ENCODE measurements around the gene SLC9A9.
"Not testable (repeated sequence)": the region's sequence is repeated elsewhere in the genome, so short reads cannot be mapped to it uniquely, and the experiment has no call there.

SLC9A9 gene

GRCh38 chr3:143847787-143848631 is at the start of gene SLC9A9:
TSS of gene SLC9A9 (minus strand) at chr3:143848468. CDS start at chr3:143848322, 146 bp downstream.
- no peak for DNase-seq

GRCh38 chr3:143897576-143898295 is 49.5 kb upstream of the SLC9A9 start:
- DNase-seq = no peak

GRCh38 chr3:143896486-143896885 is 48.2 kb upstream of the SLC9A9 start:
- no peak for DNase-seq

- no peak for DNase-seq
Observed at GRCh38 chr3:143895805-143896204, 47.5 kb upstream of the SLC9A9 start.

GRCh38 chr3:143888846-143889245 is 40.6 kb upstream of the SLC9A9 start:
- DNase-seq = no peak

GRCh38 chr3:143888166-143888565 is 39.9 kb upstream of the SLC9A9 start:
- no peak for DNase-seq

GRCh38 chr3:143885780-143886427 is 37.6 kb upstream of the SLC9A9 start:
- no peak for DNase-seq

GRCh38 chr3:143884861-143885260 is 36.6 kb upstream of the SLC9A9 start:
- DNase-seq = no peak

GRCh38 chr3:143883151-143883550 is 34.9 kb upstream of the SLC9A9 start:
- DNase-seq = no peak

- DNase-seq = no peak
Observed at GRCh38 chr3:143881095-143881494, 32.8 kb upstream of the SLC9A9 start.

- no peak for DNase-seq
Observed at GRCh38 chr3:143875546-143875945, 27.3 kb upstream of the SLC9A9 start.

GRCh38 chr3:143873553-143873952 is 25.3 kb upstream of the SLC9A9 start:
- DNase-seq = not testable (repeated sequence)

- DNase-seq = no peak
Observed at GRCh38 chr3:143865302-143865701, 17.0 kb upstream of the SLC9A9 start.

- no peak for DNase-seq
Observed at GRCh38 chr3:143859465-143860203, 11.4 kb upstream of the SLC9A9 start.

GRCh38 chr3:143856252-143856970 is 8.1 kb upstream of the SLC9A9 start:
- no peak for DNase-seq

GRCh38 chr3:143855183-143855582 is 6.9 kb upstream of the SLC9A9 start:
- no peak for DNase-seq

GRCh38 chr3:143851331-143852017 is 3.2 kb upstream of the SLC9A9 start:
- no peak for DNase-seq

GRCh38 chr3:143850877-143851276 is 2.6 kb upstream of the SLC9A9 start:
- DNase-seq = no peak

GRCh38 chr3:143849854-143850549 is 1.7 kb upstream of the SLC9A9 start:
- DNase-seq = no peak

GRCh38 chr3:143848704-143849103 is 436 bp upstream of the SLC9A9 start:
- no peak for DNase-seq

- DNase-seq = no peak
Observed at GRCh38 chr3:143843587-143843986, 4.7 kb downstream of the SLC9A9 start.

All from NCI-H1092 (cell line).